H1 (cell line): ENCODE results near the gene ZNF74. TPM values are rescaled to one million over a fixed set of nuclear protein-coding genes. Genes with fewer than 3 reads are reported as not detected.
"Not testable (repeated sequence)": the region's sequence is repeated elsewhere in the genome, so short reads cannot be mapped to it uniquely, and the experiment has no call there.

ENCODE experiments used
- CTCF ChIA-PET: fragments of 300-600 bp; sonication (Branson Sonifier 250); formaldehyde crosslinking; loops from one replicate; lab custom pipeline; 2021; ENCODE audit not compliant: partially characterized antibody; lab: Charles Lee
- POLR2A ChIA-PET: fragments of 300-600 bp; sonication (Branson Sonifier 250); formaldehyde crosslinking; loops from one replicate; lab custom pipeline; 2021; ENCODE audit warnings: inconsistent platforms; ENCODE audit not compliant: partially characterized antibody; lab: Charles Lee
- DNase-seq, 2 experiments: peaks; one replicate each; pipeline versions ENCODE4 v3.0.0 to v3.0.0-alpha.2; 2010 to 2022; ENCODE audit warnings: low spot score in 2 of 2, low read depth in 1 of 2, mixed read lengths in 1 of 2
- FAIRE-seq: peaks from 2 replicates; lab custom pipeline; 2011; peaks lifted over from hg19 to GRCh38; lab: Jason Lieb, UNC
- H2AFZ ChIP-seq: 2 replicates; pipeline ENCODE4 v1.8.1; 2012; ENCODE audit warnings: low read length, inconsistent platforms
- H2AK5ac ChIP-seq: 2 replicates; pipeline ENCODE4 v1.6.1; 2013; ENCODE audit warnings: low read depth, low read length
- H2BK120ac ChIP-seq: replicated peaks from 2 replicates; pipeline ENCODE3; 2013; ENCODE audit warnings: low read depth, low read length, inconsistent platforms
- H2BK12ac ChIP-seq: 2 replicates; pipeline ENCODE4 v1.6.1; 2013; ENCODE audit warnings: low read depth, low read length
- H2BK15ac ChIP-seq: 2 replicates; pipeline ENCODE4 v1.6.1; 2013; ENCODE audit warnings: low read length
- H2BK20ac ChIP-seq: 2 replicates; pipeline ENCODE4 v1.6.1; 2013; ENCODE audit warnings: low read length
- H2BK5ac ChIP-seq: 2 replicates; pipeline ENCODE4 v1.6.1; 2013; ENCODE audit warnings: low read depth, low read length
- H3K14ac ChIP-seq: 2 replicates; pipeline ENCODE4 v1.6.1; 2013; ENCODE audit warnings: inconsistent platforms; ENCODE audit not compliant: insufficient read length
- H3K18ac ChIP-seq: 2 replicates; pipeline ENCODE4 v1.6.1; 2013; ENCODE audit warnings: low read length; ENCODE audit errors: extremely low read depth
- H3K23ac ChIP-seq: 2 replicates; pipeline ENCODE4 v1.6.1; 2013; ENCODE audit warnings: inconsistent platforms; ENCODE audit not compliant: insufficient read length
- H3K23me2 ChIP-seq: 2 replicates; pipeline ENCODE4 v1.6.1; 2013; ENCODE audit warnings: low read depth, low read length
- H3K27ac ChIP-seq: 2 replicates; pipeline ENCODE4 v1.6.1; 2011; ENCODE audit warnings: low read depth, low read length, inconsistent platforms
- H3K27me3 ChIP-seq, 4 experiments: replicated peaks in 1 of 4; 1 replicate in 1 of 4; 2 replicates in 3 of 4; pipeline versions ENCODE4 v1.6.1 to v1.8.1; 2011 to 2013; ENCODE audit warnings: low read length in 3 of 4, mild to moderate bottlenecking in 3 of 4, inconsistent platforms in 2 of 4, mixed read lengths in 2 of 4, moderate library complexity in 1 of 4; ENCODE audit not compliant: control insufficient read depth in 3 of 4, insufficient read depth in 3 of 4; ENCODE audit errors: extremely low read depth in 1 of 4
- H3K36me3 ChIP-seq, 4 experiments: 2 replicates each; pipeline versions ENCODE4 v1.6.1 to v1.8.1; 2011 to 2013; ENCODE audit warnings: mild to moderate bottlenecking in 4 of 4, low read length in 3 of 4, moderate library complexity in 2 of 4, control low read depth in 1 of 4, inconsistent platforms in 1 of 4; ENCODE audit not compliant: insufficient read depth in 4 of 4, control insufficient read depth in 2 of 4
- H3K4ac ChIP-seq: replicated peaks from 2 replicates; pipeline ENCODE3; 2013; ENCODE audit warnings: low read length, low read depth, mixed read lengths, inconsistent platforms; ENCODE audit not compliant: insufficient read length
- H3K4me1 ChIP-seq, 4 experiments: replicated peaks in 1 of 4; 1 replicate in 1 of 4; 2 replicates in 3 of 4; pipeline versions ENCODE4 v1.6.1 to v1.8.1; 2011 to 2013; ENCODE audit warnings: low read length in 3 of 4, inconsistent platforms in 2 of 4, mixed read lengths in 1 of 4; ENCODE audit not compliant: insufficient read depth in 4 of 4, control insufficient read depth in 3 of 4
- H3K4me2 ChIP-seq, 2 experiments: 2 replicates each; pipeline versions ENCODE4 v1.6.1 to v1.8.1; 2011 to 2013; ENCODE audit warnings: low read depth in 2 of 2, low read length in 2 of 2, control low read depth in 1 of 2, inconsistent platforms in 1 of 2, mild to moderate bottlenecking in 1 of 2; ENCODE audit not compliant: insufficient read depth in 1 of 2
- H3K4me3 ChIP-seq, 4 experiments: fragments of 200-600, 300-600 bp in 1 of 4; sonication (generic), shearing (Covaris generic), sonication (Bioruptor Twin) in 1 of 4; 2 replicates each; pipeline versions ENCODE4 v1.5.1 to v1.8.1; 2011 to 2016; ENCODE audit warnings: low read length in 4 of 4, low read depth in 3 of 4, control low read depth in 2 of 4, inconsistent platforms in 2 of 4, mild to moderate bottlenecking in 2 of 4, mixed read lengths in 1 of 4, moderate library complexity in 1 of 4; ENCODE audit not compliant: insufficient read depth in 2 of 4; ENCODE audit errors: extremely low read depth in 1 of 4
- H3K56ac ChIP-seq: replicated peaks from 2 replicates; pipeline ENCODE3; 2013; ENCODE audit warnings: low read depth, mild to moderate bottlenecking, mixed read lengths, low read length, inconsistent platforms; ENCODE audit not compliant: insufficient read length
- H3K79me1 ChIP-seq: 2 replicates; pipeline ENCODE4 v1.6.1; 2013; ENCODE audit warnings: low read depth, low read length, control low read depth
- H3K79me2 ChIP-seq, 2 experiments: 2 replicates each; pipeline versions ENCODE4 v1.6.1 to v1.8.1; 2012 to 2013; ENCODE audit warnings: low read length in 2 of 2, mild to moderate bottlenecking in 2 of 2, inconsistent platforms in 1 of 2; ENCODE audit not compliant: insufficient read depth in 2 of 2, control insufficient read depth in 1 of 2
- H3K9ac ChIP-seq, 4 experiments: replicated peaks in 1 of 4; 1 replicate in 1 of 4; 2 replicates in 3 of 4; pipeline versions ENCODE4 v1.6.1 to v1.8.1; 2011 to 2013; ENCODE audit warnings: low read depth in 3 of 4, low read length in 3 of 4, control low read depth in 2 of 4, mild to moderate bottlenecking in 2 of 4, moderate library complexity in 2 of 4, inconsistent platforms in 1 of 4; ENCODE audit errors: extremely low read depth in 1 of 4
- H3K9me3 ChIP-seq, 2 experiments: 2 replicates each; pipeline versions ENCODE4 v1.6.1 to v1.8.1; 2012 to 2013; ENCODE audit warnings: mild to moderate bottlenecking in 2 of 2, moderate library complexity in 2 of 2, control low read depth in 1 of 2, inconsistent platforms in 1 of 2, low read depth in 1 of 2, low read length in 1 of 2, mixed read lengths in 1 of 2; ENCODE audit not compliant: insufficient read depth in 2 of 2
- H4K20me1 ChIP-seq, 2 experiments: replicated peaks in 1 of 2; 2 replicates each; pipeline versions ENCODE3 to v1.8.1; 2011 to 2013; ENCODE audit warnings: inconsistent platforms in 2 of 2, low read length in 2 of 2, mild to moderate bottlenecking in 1 of 2; ENCODE audit not compliant: insufficient read depth in 2 of 2, control insufficient read depth in 1 of 2
- H4K5ac ChIP-seq: 2 replicates; pipeline ENCODE4 v1.6.1; 2013; ENCODE audit warnings: low read length, low read depth, mixed read lengths, inconsistent platforms; ENCODE audit not compliant: insufficient read length
- H4K8ac ChIP-seq: 2 replicates; pipeline ENCODE4 v1.8.0; 2013; ENCODE audit warnings: mild to moderate bottlenecking, moderate library complexity, low read length, inconsistent platforms; ENCODE audit not compliant: insufficient read depth; ENCODE audit errors: extremely low read depth
- H4K91ac ChIP-seq: replicated peaks from 2 replicates; pipeline ENCODE3; 2013; ENCODE audit warnings: low read length, mixed read lengths, inconsistent platforms; ENCODE audit not compliant: insufficient read length
- EZH2 ChIP-seq: fragments of 200-600 bp; sonication (generic); IDR thresholded peaks from 2 replicates; pipeline ENCODE4 v1.7.1; 2012; ENCODE audit warnings: low read depth, mild to moderate bottlenecking, moderate library complexity, low read length, inconsistent platforms; ENCODE audit not compliant: severe bottlenecking
- JUND ChIP-seq: IDR thresholded peaks from 2 replicates; pipeline ENCODE4 v1.6.1; 2011; ENCODE audit warnings: mild to moderate bottlenecking, improper control_type of control experiment, low read length
- WGBS, 2 experiments: shearing (Covaris generic) in 1 of 2; methylation state at CpG; one replicate each; pipeline versions ENCODE4 v1.1.6 to v1.1.7; 2013 to 2015; ENCODE audit warnings: low lambda C conversion rate in 2 of 2, mixed read lengths in 2 of 2, inconsistent platforms in 1 of 2, low coverage in 1 of 2, missing lambda C conversion rate in 1 of 2; ENCODE audit not compliant: insufficient replicate concordance in 2 of 2, insufficient coverage in 1 of 2, insufficient read length in 1 of 2; ENCODE audit errors: extremely low coverage in 1 of 2, missing lambda C conversion rate in 1 of 2; 5-methylcytosine and 5-hydroxymethylcytosine counted together
- polyA plus RNA-seq, 7 experiments: library from polyadenylated mRNA; depleted of rRNA in 3 of 7; stranded (reverse) in 5 of 7; unstranded in 2 of 7; fragments of >200 nt in 5 of 7; fragments of 200-250 nt in 2 of 7; gene quantifications; 1 replicate in 5 of 7; 2 replicates in 1 of 7; 4 replicates in 1 of 7; pipeline versions ENCODE4 v1.2.1 to v1.2.3, GENCODE V29; 2011 to 2013; ENCODE audit warnings: missing spikeins in 2 of 7, mixed read lengths in 2 of 7
- total RNA-seq: library from RNA; stranded (reverse); fragmentation: NEBNext Ultra II Directional; extraction: Animal tissue kit (Norgen Biotek cat#: 25700); gene quantifications from 2 replicates; pipeline ENCODE4 v1.2.1, GENCODE V29; 2021

Gene ZNF74
- total and polyA plus RNA-seq, 2 of the 8 experiments (the other 6 are each of a cell fraction or from before 2014, with no cell fraction given) = 29.7 to 45.7 TPM

- TF ChIP-seq EZH2 (no peak), JUND (no peak)
Measured at GRCh38 chr22:20450551-20450906, 56.6 kb downstream of the ZNF74 start (continued).

GRCh38 chr22:20451129-20451778 lies 57.3 kb downstream of the ZNF74 start:
- H2BK15ac ChIP-seq, H3K27ac ChIP-seq, H2AFZ ChIP-seq, H3K4me3 ChIP-seq, H3K18ac ChIP-seq, H3K14ac ChIP-seq, H2AK5ac ChIP-seq, H3K9me3 ChIP-seq, DNase-seq, H3K36me3 ChIP-seq, H4K20me1 ChIP-seq, H3K9ac ChIP-seq, H3K79me2 ChIP-seq, H3K4me1 ChIP-seq, FAIRE-seq, H3K23ac ChIP-seq, POLR2A ChIA-PET, H3K23me2 ChIP-seq, H3K4me2 ChIP-seq, H3K79me1 ChIP-seq, H3K4ac ChIP-seq, H3K27me3 ChIP-seq, H2BK5ac ChIP-seq, H4K91ac ChIP-seq, H3K56ac ChIP-seq, H2BK120ac ChIP-seq, H2BK20ac ChIP-seq, H2BK12ac ChIP-seq, H4K5ac ChIP-seq, H4K8ac ChIP-seq: not testable (repeated sequence)
- 92% methylated on average over 15 of the region's 15 CpGs; no CpG with 5 or more reads in 1 of the 2 experiments for WGBS, 2 experiments
- CTCF ChIA-PET = interaction anchor here (0.7 kb wide), 1 partner anchor 30 kb away, joined by 3 read pairs; no protein-coding TSS in a partner anchor
